Loucy (cell line): ENCODE data around the gene HHLA2.

Source experiments
- H2AFZ ChIP-seq: fragments of 200-600 bp; sonication (generic); 2 replicates; pipeline ENCODE4 v1.6.0; 2016; ENCODE audit warnings: antibody characterized with exemption, mild to moderate bottlenecking, low read length, moderate library complexity
- H3F3A ChIP-seq: fragments of 200-600 bp; 2 replicates; pipeline ENCODE4 v1.6.0; 2016; ENCODE audit warnings: antibody characterized with exemption, low read depth, mild to moderate bottlenecking
- H3K27me3 ChIP-seq: fragments of 200-600 bp; sonication (generic); 2 replicates; pipeline ENCODE4 v1.6.1; 2014; ENCODE audit warnings: low read length, mild to moderate bottlenecking; ENCODE audit not compliant: insufficient read depth, poor library complexity, severe bottlenecking
- H3K36me3 ChIP-seq: fragments of 200-600 bp; sonication (generic); 2 replicates; pipeline ENCODE4 v1.6.1; 2016; ENCODE audit warnings: low read length; ENCODE audit not compliant: insufficient read depth
- H3K4me1 ChIP-seq: fragments of 200-600 bp; sonication (generic); 2 replicates; pipeline ENCODE4 v1.5.1; 2014; ENCODE audit warnings: low read length, mild to moderate bottlenecking; ENCODE audit not compliant: insufficient read depth, poor library complexity, severe bottlenecking
- H3K4me2 ChIP-seq: fragments of 200-600 bp; sonication (generic); 2 replicates; pipeline ENCODE4 v1.6.0; 2014; ENCODE audit warnings: antibody characterized with exemption, low read length, low read depth, mild to moderate bottlenecking; ENCODE audit not compliant: poor library complexity, severe bottlenecking
- H3K4me3 ChIP-seq: fragments of 200-600 bp; sonication (generic); 2 replicates; pipeline ENCODE4 v1.5.1; 2014; ENCODE audit warnings: low read length, mild to moderate bottlenecking, mixed read lengths; ENCODE audit not compliant: poor library complexity, severe bottlenecking
- H3K79me2 ChIP-seq: fragments of 200-600 bp; sonication (generic); 2 replicates; pipeline ENCODE4 v1.6.1; 2014; ENCODE audit warnings: low read length; ENCODE audit not compliant: insufficient read depth
- H3K9ac ChIP-seq: fragments of 200-600 bp; sonication (generic); 2 replicates; pipeline ENCODE4 v1.6.0; 2014; ENCODE audit warnings: mild to moderate bottlenecking, low read depth, low read length, moderate library complexity; ENCODE audit not compliant: poor library complexity, severe bottlenecking
- H3K9me2 ChIP-seq: fragments of 200-600 bp; sonication (generic); replicated peaks from 2 replicates; pipeline ENCODE4 v1.6.1; 2016; ENCODE audit warnings: low read depth, low read length, mixed read lengths
- H3K9me3 ChIP-seq: fragments of 200-600 bp; sonication (generic); 2 replicates; pipeline ENCODE4 v1.6.1; 2014; ENCODE audit warnings: mild to moderate bottlenecking, antibody characterized with exemption, low read length, low read depth; ENCODE audit not compliant: insufficient read depth
- H4K20me1 ChIP-seq: fragments of 200-600 bp; sonication (generic); 2 replicates; pipeline ENCODE4 v1.6.0; 2014; ENCODE audit warnings: antibody characterized with exemption, low read length, mild to moderate bottlenecking; ENCODE audit not compliant: insufficient read depth, poor library complexity, severe bottlenecking
- EZH2phosphoT487 ChIP-seq: fragments of 200-600 bp; IDR thresholded peaks from 2 replicates; pipeline ENCODE4 v1.6.1; 2018; ENCODE audit warnings: antibody characterized with exemption, mild to moderate bottlenecking, moderate library complexity, borderline replicate concordance
- TF ChIP-seq, protein P1 (sequence below): fragments of 200-600 bp; sonication (generic); conservative IDR thresholded peaks from 2 replicates; pipeline ENCODE4 v1.5.1; 2014; ENCODE audit warnings: mild to moderate bottlenecking, antibody characterized with exemption, low read length

Gene HHLA2

GRCh38 chr3:108298056-108298455 lies 1.7 kb downstream of the HHLA2 start:
- Histone ChIP-seq H3K9me3 (no peaks in the 10 kb centered on the region), H3K27me3 (no peaks in the 10 kb centered on the region), H3K4me2 (no peak overlapping the region), H3K9ac (no peak overlapping the region), H3K9me2 (no peaks in the 10 kb centered on the region), H3K4me3 (no peak overlapping the region), H3K4me1 (peaks cover 12% of the 10 kb centered on the region), H3K79me2 (no peaks in the 10 kb centered on the region), H2AFZ (no peak overlapping the region), H3F3A (no peaks in the 10 kb centered on the region), H3K36me3 (no peaks in the 10 kb centered on the region), H4K20me1 (no peaks in the 10 kb centered on the region)
- TF ChIP-seq, protein P1, sequence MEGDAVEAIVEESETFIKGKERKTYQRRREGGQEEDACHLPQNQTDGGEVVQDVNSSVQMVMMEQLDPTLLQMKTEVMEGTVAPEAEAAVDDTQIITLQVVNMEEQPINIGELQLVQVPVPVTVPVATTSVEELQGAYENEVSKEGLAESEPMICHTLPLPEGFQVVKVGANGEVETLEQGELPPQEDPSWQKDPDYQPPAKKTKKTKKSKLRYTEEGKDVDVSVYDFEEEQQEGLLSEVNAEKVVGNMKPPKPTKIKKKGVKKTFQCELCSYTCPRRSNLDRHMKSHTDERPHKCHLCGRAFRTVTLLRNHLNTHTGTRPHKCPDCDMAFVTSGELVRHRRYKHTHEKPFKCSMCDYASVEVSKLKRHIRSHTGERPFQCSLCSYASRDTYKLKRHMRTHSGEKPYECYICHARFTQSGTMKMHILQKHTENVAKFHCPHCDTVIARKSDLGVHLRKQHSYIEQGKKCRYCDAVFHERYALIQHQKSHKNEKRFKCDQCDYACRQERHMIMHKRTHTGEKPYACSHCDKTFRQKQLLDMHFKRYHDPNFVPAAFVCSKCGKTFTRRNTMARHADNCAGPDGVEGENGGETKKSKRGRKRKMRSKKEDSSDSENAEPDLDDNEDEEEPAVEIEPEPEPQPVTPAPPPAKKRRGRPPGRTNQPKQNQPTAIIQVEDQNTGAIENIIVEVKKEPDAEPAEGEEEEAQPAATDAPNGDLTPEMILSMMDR, result no peak
- TF ChIP-seq EZH2phosphoT487, result no peak

DNA sequence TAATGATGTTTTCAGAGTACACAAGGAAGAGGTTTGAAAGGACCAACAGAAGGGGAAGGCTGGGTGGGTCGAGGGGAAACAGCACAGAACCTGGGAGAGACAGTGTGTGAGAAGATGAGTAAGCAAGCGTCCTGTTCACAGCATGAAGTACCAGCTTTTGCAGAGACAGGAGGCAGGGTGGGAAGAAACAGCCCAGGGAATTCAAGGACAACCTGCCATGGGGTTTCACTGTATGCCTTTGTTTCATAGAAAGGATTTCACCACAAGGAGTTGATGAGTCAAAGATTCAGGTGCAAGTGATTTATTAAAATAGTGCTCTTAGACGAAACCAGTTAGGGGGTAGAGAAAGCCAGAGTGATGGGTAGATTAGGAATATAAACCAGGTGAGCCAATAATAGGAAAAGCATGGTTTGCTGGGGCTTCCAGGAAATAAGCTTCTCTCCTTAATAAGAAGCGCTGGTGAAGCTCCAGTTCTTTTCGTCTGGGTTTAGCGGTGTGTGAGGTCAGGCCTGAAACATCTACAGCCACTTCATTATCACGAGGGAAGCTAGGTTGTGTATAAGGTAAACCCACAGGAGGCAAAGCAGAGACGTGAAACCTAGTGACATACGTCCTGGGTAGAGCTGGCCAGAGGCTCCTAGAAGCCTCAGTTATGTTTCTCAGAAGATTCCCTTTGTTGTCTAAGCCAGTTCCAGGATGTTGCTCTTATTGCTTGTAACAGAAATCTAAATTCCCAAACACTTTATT lies 3.9 kb downstream of the HHLA2 start:
- H3K4me2 ChIP-seq, result no peak overlapping the region

GRCh38 chr3:108301695-108302404 lies 5.5 kb downstream of the HHLA2 start:
- Histone ChIP-seq H3K4me3 (no peak overlapping the region), H3K4me2 (no peak overlapping the region), H3K9me3 (no peaks in the 10 kb centered on the region), H3K79me2 (no peaks in the 10 kb centered on the region), H4K20me1 (no peaks in the 10 kb centered on the region), H3K9me2 (no peaks in the 10 kb centered on the region), H3F3A (no peaks in the 10 kb centered on the region), H2AFZ (peak overlapping the region; percentile 28; the same call in 1 of the 2 replicates), H3K36me3 (no peaks in the 10 kb centered on the region), H3K27me3 (no peaks in the 10 kb centered on the region), H3K4me1 (no peaks in the 10 kb centered on the region), H3K9ac (no peak overlapping the region)
- TF ChIP-seq, protein P1, result no peak
- no peak for TF ChIP-seq EZH2phosphoT487

More for the DNA sequence above, 3.9 kb downstream of the HHLA2 start:
- Histone ChIP-seq H3K36me3 (no peaks in the 10 kb centered on the region), H3K9me2 (no peaks in the 10 kb centered on the region), H3K27me3 (no peaks in the 10 kb centered on the region), H4K20me1 (no peaks in the 10 kb centered on the region), H3K4me3 (no peak overlapping the region), H3K4me1 (no peaks in the 10 kb centered on the region), H3K79me2 (no peaks in the 10 kb centered on the region), H3K9me3 (no peaks in the 10 kb centered on the region), H3K9ac (no peak overlapping the region), H3F3A (no peaks in the 10 kb centered on the region), H2AFZ (no peak overlapping the region)
- TF ChIP-seq, protein P1, result no peak
- TF ChIP-seq EZH2phosphoT487, result no peak
